Measurements from ENCODE around the gene ANTXR1. TPM values are rescaled to one million over a fixed set of nuclear protein-coding genes. Genes with fewer than 3 reads are reported as not detected.

The ANTXR1 gene
- total RNA-seq, 1 donor from 2014 or later: 7.8 TPM

- TF ChIP-seq CTCF (conservative IDR thresholded peaks at IDR 0.05; ENCODE audit: low read depth, low read length): peak; percentile 70
- DNase-seq (ENCODE audit: low read depth): no peak
- H3K4me3 ChIP-seq (ENCODE audit: low read depth, low read length): peak overlapping the region; percentile 91
Measured at GRCh38 chr2:69012310-69013141, 453 bp upstream of the ANTXR1 start.

GRCh38 chr2:69013840-69014821 is 1.2 kb downstream of the ANTXR1 start:
- no peak for TF ChIP-seq CTCF (conservative IDR thresholded peaks at IDR 0.05; ENCODE audit: low read depth, low read length)
- DNase-seq (ENCODE audit: low read depth): no peak
- H3K4me3 ChIP-seq (ENCODE audit: low read depth, low read length): peak overlapping the region; percentile 91

- H3K4me3 ChIP-seq (ENCODE audit: low read depth, low read length): no peak overlapping the region
- DNase-seq (ENCODE audit: low read depth): no peak
- TF ChIP-seq CTCF (conservative IDR thresholded peaks at IDR 0.05; ENCODE audit: low read depth, low read length): no peak
Measured at GRCh38 chr2:69017080-69017479, 4.1 kb downstream of the ANTXR1 start.

GRCh38 chr2:69017835-69018234 is 4.9 kb downstream of the ANTXR1 start:
- no peak for DNase-seq (ENCODE audit: low read depth)
- H3K4me3 ChIP-seq (ENCODE audit: low read depth, low read length): no peak overlapping the region
- TF ChIP-seq CTCF (conservative IDR thresholded peaks at IDR 0.05; ENCODE audit: low read depth, low read length): no peak

GRCh38 chr2:69018678-69019095 is 5.7 kb downstream of the ANTXR1 start:
- DNase-seq (ENCODE audit: low read depth): no peak
- H3K4me3 ChIP-seq (ENCODE audit: low read depth, low read length): no peak overlapping the region
- no peak for TF ChIP-seq CTCF (conservative IDR thresholded peaks at IDR 0.05; ENCODE audit: low read depth, low read length)

GRCh38 chr2:69020496-69021426 is 7.8 kb downstream of the ANTXR1 start:
- H3K4me3 ChIP-seq (ENCODE audit: low read depth, low read length): no peak overlapping the region
- DNase-seq (ENCODE audit: low read depth): no peak
- TF ChIP-seq CTCF (conservative IDR thresholded peaks at IDR 0.05; ENCODE audit: low read depth, low read length): no peak

Data from epithelial cell of proximal tubule (primary cell).